Adrenal gland (tissue), 5 donors: ENCODE data around the gene HLX.

Experiments
- CTCF ChIP-seq, 6 experiments: fragments of 450-650 bp in 4 of 6; fragments of 200-600 bp in 2 of 6; sonication (generic) in 1 of 6; IDR thresholded peaks; 1 replicate in 5 of 6; 2 replicates in 1 of 6; pipeline versions ENCODE4 v1.5.1 to v1.8.0; 2016 to 2021; ENCODE audit warnings: antibody characterized with exemption in 6 of 6, mild to moderate bottlenecking in 2 of 6, moderate library complexity in 1 of 6
- POLR2A ChIP-seq, 2 donors: fragments of 450-650 bp; IDR thresholded peaks; one replicate each; pipeline ENCODE4 v1.6.1; 2017; ENCODE audit warnings: antibody characterized with exemption in 2 of 2, mild to moderate bottlenecking in 2 of 2, moderate library complexity in 1 of 2
- donor health status: DM: no; HTN: no; CAD: no.

- no peak for TF ChIP-seq CTCF (IDR thresholded peaks at IDR 0.05)
- TF ChIP-seq POLR2A (IDR thresholded peaks at IDR 0.05): no peak
Measured at GRCh38 chr1:220873087-220873486, 6.2 kb upstream of the HLX start.
